ENCODE data around the gene SNAP29. TPM values are rescaled to one million over a fixed set of nuclear protein-coding genes. Genes with fewer than 3 reads are reported as not detected.
A peak's percentile ranks its signal among the peaks of the same experiment; 100 is the strongest.

Gene SNAP29
- total and polyA plus RNA-seq, 12 donors: 15.1 to 76.5 (median 24.7) TPM

- 93 to 95% (median 93%) methylated on average over 3 of the region's 3 CpGs for WGBS, 4 donors
- Histone ChIP-seq H3K4me3 (no peak overlapping the region), H3K9me3 (replicated peaks in 1 of 3) (no peaks in the 10 kb centered on the region), H3K4me1 (replicated peaks in 1 of 2) (no peaks in the 10 kb centered on the region), H3K36me3 (replicated peaks in 1 of 2) (peaks cover 0 to 20% of the 10 kb centered on the region in 2 donors), H3K27me3 (no peaks in the 10 kb centered on the region), H3K27ac (no peak overlapping the region)
- intact Hi-C loops (cut with DNase I): no loop called here
- TF ChIP-seq CTCF (IDR thresholded peaks at IDR 0.05): no peak
- DNase-seq: no peak
Measured at GRCh38 chr22:20829491-20830134, 29.2 kb upstream of the SNAP29 start.

DNA sequence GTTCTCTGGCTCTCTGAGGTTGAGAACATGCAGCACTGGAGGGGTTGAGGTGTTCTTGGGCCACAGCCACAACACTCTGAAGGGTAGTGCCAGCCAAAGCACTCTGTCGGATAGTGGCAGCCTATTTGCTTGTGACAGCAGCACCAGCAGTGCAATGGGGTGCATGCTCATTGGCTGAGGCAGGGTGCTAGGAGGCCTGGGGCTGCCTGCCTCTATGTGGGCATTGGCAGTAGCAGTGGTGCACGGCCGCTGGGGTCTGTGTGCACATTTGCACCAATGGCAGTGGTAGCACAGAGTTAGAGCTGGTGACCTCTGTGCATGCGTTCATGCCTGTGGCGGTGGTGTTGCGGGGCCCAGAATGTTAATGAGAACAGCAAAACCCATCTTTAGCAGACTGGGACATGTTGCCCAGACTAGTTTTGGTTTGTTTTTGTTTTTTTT is 25.6 kb upstream of the SNAP29 start:
- no peaks in the 10 kb centered on the region for H3K9me3 ChIP-seq (replicated peaks in 1 of 3)
- peaks cover 0 to 20% of the 10 kb centered on the region in 2 donors for H3K36me3 ChIP-seq (replicated peaks in 1 of 2)
- H3K27ac ChIP-seq: no peak overlapping the region
- intact Hi-C loops (cut with DNase I): no loop called here
- no peaks in the 10 kb centered on the region for H3K27me3 ChIP-seq
- peaks cover 0 to 4% of the 10 kb centered on the region in 2 donors for H3K4me1 ChIP-seq (replicated peaks in 1 of 2)
- no peak overlapping the region for H3K4me3 ChIP-seq
- no peak for TF ChIP-seq CTCF (IDR thresholded peaks at IDR 0.05)
- TF ChIP-seq POLR2A (IDR thresholded peaks at IDR 0.05): no peak
- peak in 1 of 7 donors; percentile 35 for DNase-seq
- WGBS, 4 donors: 95 to 99% (median 97%) methylated on average over 6 of the region's 6 CpGs

GRCh38 chr22:20834206-20834605 is 24.6 kb upstream of the SNAP29 start:
- peaks cover 0 to 20% of the 10 kb centered on the region in 2 donors for H3K36me3 ChIP-seq (replicated peaks in 1 of 2)
- TF ChIP-seq CTCF (IDR thresholded peaks at IDR 0.05): no peak
- TF ChIP-seq POLR2A (IDR thresholded peaks at IDR 0.05): no peak
- intact Hi-C loops (cut with DNase I): no loop called here
- no peaks in the 10 kb centered on the region for H3K9me3 ChIP-seq (replicated peaks in 1 of 3)
- H3K27me3 ChIP-seq: no peaks in the 10 kb centered on the region
- H3K4me1 ChIP-seq (replicated peaks in 1 of 2): peaks cover 0 to 4% of the 10 kb centered on the region in 2 donors
- 84 to 93% (median 89%) methylated on average over 3 of the region's 3 CpGs for WGBS, 4 donors
- no peak overlapping the region for H3K4me3 ChIP-seq
- peak in 1 of 7 donors; percentile 21 for DNase-seq
- no peak overlapping the region for H3K27ac ChIP-seq

GRCh38 chr22:20834725-20835124 is 24.1 kb upstream of the SNAP29 start:
- peak in 1 of 7 donors; percentile 13 for DNase-seq
- H3K4me3 ChIP-seq: no peak overlapping the region
- H3K4me1 ChIP-seq (replicated peaks in 1 of 2): peaks cover 0 to 4% of the 10 kb centered on the region in 2 donors
- H3K27ac ChIP-seq: no peak overlapping the region
- TF ChIP-seq POLR2A (IDR thresholded peaks at IDR 0.05) (no peak), CTCF (IDR thresholded peaks at IDR 0.05) (no peak)
- WGBS, 4 donors: 97 to 100% (median 98%) methylated on average over 3 of the region's 3 CpGs
- intact Hi-C loops (cut with DNase I): no loop called here
- no peaks in the 10 kb centered on the region for H3K9me3 ChIP-seq (replicated peaks in 1 of 3)
- no peaks in the 10 kb centered on the region for H3K27me3 ChIP-seq
- H3K36me3 ChIP-seq (replicated peaks in 1 of 2): peaks cover 0 to 20% of the 10 kb centered on the region in 2 donors
